HL-60/S4 (cell line): ENCODE measurements around the gene NAA40.
"Not testable (repeated sequence)": the region's sequence is repeated elsewhere in the genome, so short reads cannot be mapped to it uniquely, and the experiment has no call there.

Experiments
- in situ Hi-C: fragments of 300-500 bp; cut with MboI; formaldehyde crosslinking; loops from 2 replicates; pipeline ENCODE4 v1.14.3; 2022; ENCODE audit warnings: low sequenced_read_pairs

The NAA40 gene

GRCh38 chr11:63933459-63933858, 5.3 kb upstream of the NAA40 start:
- in situ Hi-C loops, result no loop called here

GRCh38 chr11:63937713-63938478, 906 bp upstream of the NAA40 start:
- in situ Hi-C loops, result no loop called here

- in situ Hi-C loops, result no loop called here
Measured at GRCh38 chr11:63939397-63939891, 642 bp downstream of the NAA40 start.

- in situ Hi-C loops, result no loop called here
Measured at GRCh38 chr11:63940786-63941185, 2.0 kb downstream of the NAA40 start.

GRCh38 chr11:63941901-63942300, 3.1 kb downstream of the NAA40 start:
- in situ Hi-C loops, result no loop called here

GRCh38 chr11:63942803-63943202, 4.0 kb downstream of the NAA40 start:
- in situ Hi-C loops, result no loop called here

- in situ Hi-C loops, result no loop called here
Measured at GRCh38 chr11:63944987-63945386, 6.2 kb downstream of the NAA40 start.

- in situ Hi-C loops, result no loop called here
Measured at GRCh38 chr11:63945477-63946163, 6.8 kb downstream of the NAA40 start.

- in situ Hi-C loops, result no loop called here
Measured at GRCh38 chr11:63951779-63952536, 13.2 kb downstream of the NAA40 start.

- in situ Hi-C loops, result no loop called here
Measured at GRCh38 chr11:63952570-63952969, 13.8 kb downstream of the NAA40 start.

GRCh38 chr11:63958008-63958407, 19.2 kb downstream of the NAA40 start:
- in situ Hi-C loops, result no loop called here

GRCh38 chr11:63961608-63962412, 23.0 kb downstream of the NAA40 start:
- in situ Hi-C loops, result no loop called here

GRCh38 chr11:63963895-63964294, 25.1 kb downstream of the NAA40 start:
- in situ Hi-C loops, result not testable (repeated sequence)

- in situ Hi-C loops, result no loop called here
Measured at GRCh38 chr11:63966444-63966843, 27.6 kb downstream of the NAA40 start.

GRCh38 chr11:63969461-63969860, 30.7 kb downstream of the NAA40 start:
- in situ Hi-C loops, result no loop called here

GRCh38 chr11:63970902-63971301, 32.1 kb downstream of the NAA40 start:
- in situ Hi-C loops, result no loop called here

GRCh38 chr11:63973912-63974258, 35.1 kb downstream of the NAA40 start:
- in situ Hi-C loops, result not testable (repeated sequence)

- in situ Hi-C loops, result no loop called here
Measured at GRCh38 chr11:63974259-63975143, 35.7 kb downstream of the NAA40 start, which contains the start of gene COX8A. TSS of gene COX8A (plus strand) at chr11:63974620. CDS start at chr11:63974681, 61 bp downstream.

GRCh38 chr11:63978551-63979239, 39.9 kb downstream of the NAA40 start:
- in situ Hi-C loops, result no loop called here
